ENCODE results near the gene RECQL5. TPM values are rescaled to one million over a fixed set of nuclear protein-coding genes. Genes with fewer than 3 reads are reported as not detected.
"Not testable (repeated sequence)": the region's sequence is repeated elsewhere in the genome, so short reads cannot be mapped to it uniquely, and the experiment has no call there.

RECQL5 gene
- total RNA-seq, 1 donor from 2014 or later: 34.4 TPM

DNA sequence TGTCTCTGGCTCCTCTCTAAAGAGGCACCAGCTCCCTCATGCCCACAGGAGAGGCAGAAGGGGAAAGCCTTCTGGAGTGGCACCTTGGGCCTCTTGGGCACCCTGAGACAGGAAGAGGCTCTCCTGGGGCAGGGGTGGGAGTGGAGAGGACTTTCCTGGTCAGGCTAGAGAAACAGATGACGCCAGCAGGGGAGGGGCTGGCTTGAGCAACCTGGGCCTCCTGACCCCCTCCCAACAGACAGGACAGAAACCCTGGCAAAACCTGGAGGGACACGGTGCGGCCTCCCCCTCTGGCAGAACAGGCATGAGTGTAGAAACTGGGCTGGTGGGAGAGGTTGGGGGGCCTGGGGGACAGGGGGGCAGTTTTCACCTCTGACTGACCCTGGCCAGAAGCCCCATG is 27.6 kb downstream of the RECQL5 start:
- H3K27ac Mint-ChIP-seq: no peak overlapping the region
- H3K36me3 Mint-ChIP-seq (ENCODE audit: low read depth): no peaks in the 10 kb centered on the region
- no peak overlapping the region for H3K4me3 Mint-ChIP-seq

GRCh38 chr17:75638893-75639292 is 28.1 kb downstream of the RECQL5 start:
- intact Hi-C loops (cut with micrococcal nuclease): no loop called here
- Mint-ChIP-seq H3K27ac (no peak overlapping the region), H3K27me3 (no peaks in the 10 kb centered on the region), H3K4me1 (peaks cover 1% of the 10 kb centered on the region), H3K36me3 (ENCODE audit: low read depth) (no peaks in the 10 kb centered on the region), H3K4me3 (no peak overlapping the region), H3K9me3 (no peaks in the 10 kb centered on the region)
- DNase-seq: no peak

More for the DNA sequence above, 27.6 kb downstream of the RECQL5 start:
- Mint-ChIP-seq H3K27me3 (no peaks in the 10 kb centered on the region), H3K9me3 (no peaks in the 10 kb centered on the region), H3K4me1 (no peaks in the 10 kb centered on the region)
- intact Hi-C loops (cut with micrococcal nuclease): no loop called here
- no peak for DNase-seq

GRCh38 chr17:75638039-75638438 is 28.9 kb downstream of the RECQL5 start:
- H3K4me3 Mint-ChIP-seq; DNase-seq; H3K9me3 Mint-ChIP-seq; H3K4me1 Mint-ChIP-seq; H3K27me3 Mint-ChIP-seq; intact Hi-C loops (cut with micrococcal nuclease); H3K27ac Mint-ChIP-seq; H3K36me3 Mint-ChIP-seq (ENCODE audit: low read depth): not testable (repeated sequence)

DNA sequence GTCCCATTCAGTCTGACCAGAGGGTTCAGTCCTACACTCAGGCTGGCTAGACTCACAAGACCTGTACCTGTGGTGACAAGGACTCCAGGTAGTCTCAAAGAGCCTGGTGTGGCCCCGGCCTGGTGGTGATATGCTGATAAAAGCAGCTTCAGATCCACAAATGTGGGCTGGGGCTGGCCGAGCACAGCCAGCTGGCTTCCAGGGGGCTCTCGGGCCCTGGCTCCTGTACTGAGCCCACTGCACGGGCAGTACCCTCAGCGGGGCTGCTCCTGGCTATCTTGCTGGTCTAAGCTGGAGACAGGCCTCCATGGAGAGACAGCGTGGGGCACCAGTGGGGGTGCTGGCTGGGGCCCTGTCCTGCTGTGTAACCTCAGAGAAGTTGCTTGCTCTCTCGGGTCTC is 29.4 kb downstream of the RECQL5 start:
- Mint-ChIP-seq H3K9me3 (no peaks in the 10 kb centered on the region), H3K4me1 (peaks cover 2% of the 10 kb centered on the region), H3K4me3 (no peak overlapping the region), H3K27ac (no peak overlapping the region), H3K36me3 (ENCODE audit: low read depth) (no peaks in the 10 kb centered on the region), H3K27me3 (no peaks in the 10 kb centered on the region)
- no peak for DNase-seq
- intact Hi-C loops (cut with micrococcal nuclease): no loop called here

- no peak for DNase-seq
- H3K4me3 Mint-ChIP-seq: no peak overlapping the region
- H3K4me1 Mint-ChIP-seq: peaks cover 2% of the 10 kb centered on the region
- no peaks in the 10 kb centered on the region for H3K9me3 Mint-ChIP-seq
- H3K27ac Mint-ChIP-seq: no peak overlapping the region
- H3K27me3 Mint-ChIP-seq: no peaks in the 10 kb centered on the region
- intact Hi-C loops (cut with micrococcal nuclease): no loop called here
- no peaks in the 10 kb centered on the region for H3K36me3 Mint-ChIP-seq (ENCODE audit: low read depth)
Observed at GRCh38 chr17:75637143-75637538, 29.8 kb downstream of the RECQL5 start.

DNA sequence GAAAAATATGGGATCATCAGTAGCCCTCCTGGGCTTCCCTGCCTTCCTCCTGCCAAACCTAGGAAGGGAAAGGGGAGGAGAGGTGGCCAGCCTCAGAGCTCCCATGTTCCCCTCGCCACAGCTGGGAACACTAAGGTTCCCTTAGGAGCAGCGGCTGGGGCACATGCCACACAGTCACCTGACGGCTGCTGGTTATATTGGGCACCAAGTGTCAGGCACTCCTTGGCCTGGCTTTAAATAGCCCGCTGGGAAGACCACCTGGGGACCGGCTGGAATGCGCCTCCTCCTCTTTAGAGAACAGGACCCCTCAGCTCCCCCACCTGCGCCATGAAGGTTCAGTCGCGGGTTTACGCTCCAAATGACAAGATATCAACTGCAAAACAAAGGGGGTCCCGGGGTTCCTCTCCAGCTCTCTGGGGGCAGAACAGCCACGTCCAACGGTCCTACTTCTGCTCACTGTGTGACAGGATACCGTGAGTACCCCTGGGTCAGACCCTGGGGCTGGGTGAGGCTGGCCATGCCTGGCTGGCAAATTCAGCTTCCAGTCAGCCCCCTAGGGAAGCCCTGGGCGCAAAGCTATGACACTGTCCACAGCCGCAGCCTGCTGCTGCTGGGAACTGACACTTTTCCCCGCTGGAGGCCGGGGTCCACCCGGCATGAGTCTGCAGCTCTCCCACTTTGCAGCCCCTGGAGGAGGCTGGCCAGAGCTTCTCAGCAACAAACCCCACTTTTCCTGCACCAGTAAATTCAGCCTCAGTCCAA is 30.4 kb downstream of the RECQL5 start:
- H3K36me3 Mint-ChIP-seq (ENCODE audit: low read depth): no peaks in the 10 kb centered on the region
- no peaks in the 10 kb centered on the region for H3K9me3 Mint-ChIP-seq

DNA sequence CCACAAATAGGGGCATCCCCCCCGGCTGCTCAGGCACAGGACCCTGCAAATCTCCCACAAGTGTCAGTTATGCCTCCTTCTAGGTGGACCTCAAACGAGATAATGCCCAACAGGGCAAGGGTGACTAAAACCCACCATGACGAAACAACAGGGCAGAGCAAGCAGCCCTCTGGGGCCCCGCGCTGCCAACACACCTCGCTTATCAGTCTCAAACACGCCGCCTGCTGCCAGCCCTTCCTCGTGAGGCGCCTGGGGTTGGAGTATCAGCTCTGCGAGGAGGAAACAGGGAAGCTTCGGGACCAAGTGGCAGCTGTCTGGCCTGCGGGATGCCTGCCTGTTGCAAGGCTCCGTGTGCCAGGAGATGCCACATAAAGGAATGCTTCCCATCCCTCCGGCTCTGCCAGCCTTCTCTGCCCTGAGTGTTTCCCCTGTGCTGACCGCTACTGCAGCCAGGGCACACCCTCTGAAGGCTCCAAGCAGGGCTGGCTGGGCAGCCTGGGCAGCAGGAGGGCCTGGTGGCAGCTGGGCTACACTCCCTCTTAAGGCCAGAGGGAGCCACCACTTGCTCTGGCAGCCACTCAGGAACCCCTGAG is 31.2 kb downstream of the RECQL5 start:
- Mint-ChIP-seq H3K27me3 (no peaks in the 10 kb centered on the region), H3K9me3 (no peaks in the 10 kb centered on the region), H3K27ac (no peak overlapping the region), H3K4me3 (no peak overlapping the region), H3K4me1 (peaks cover 2% of the 10 kb centered on the region), H3K36me3 (ENCODE audit: low read depth) (no peaks in the 10 kb centered on the region)
- intact Hi-C loops (cut with micrococcal nuclease): no loop called here
- DNase-seq: no peak

More for the DNA sequence above, 30.4 kb downstream of the RECQL5 start:
- intact Hi-C loops (cut with micrococcal nuclease): no loop called here
- DNase-seq: no peak
- H3K4me1 Mint-ChIP-seq: peaks cover 2% of the 10 kb centered on the region
- H3K4me3 Mint-ChIP-seq: no peak overlapping the region
- H3K27me3 Mint-ChIP-seq: no peaks in the 10 kb centered on the region
- H3K27ac Mint-ChIP-seq: no peak overlapping the region

DNA sequence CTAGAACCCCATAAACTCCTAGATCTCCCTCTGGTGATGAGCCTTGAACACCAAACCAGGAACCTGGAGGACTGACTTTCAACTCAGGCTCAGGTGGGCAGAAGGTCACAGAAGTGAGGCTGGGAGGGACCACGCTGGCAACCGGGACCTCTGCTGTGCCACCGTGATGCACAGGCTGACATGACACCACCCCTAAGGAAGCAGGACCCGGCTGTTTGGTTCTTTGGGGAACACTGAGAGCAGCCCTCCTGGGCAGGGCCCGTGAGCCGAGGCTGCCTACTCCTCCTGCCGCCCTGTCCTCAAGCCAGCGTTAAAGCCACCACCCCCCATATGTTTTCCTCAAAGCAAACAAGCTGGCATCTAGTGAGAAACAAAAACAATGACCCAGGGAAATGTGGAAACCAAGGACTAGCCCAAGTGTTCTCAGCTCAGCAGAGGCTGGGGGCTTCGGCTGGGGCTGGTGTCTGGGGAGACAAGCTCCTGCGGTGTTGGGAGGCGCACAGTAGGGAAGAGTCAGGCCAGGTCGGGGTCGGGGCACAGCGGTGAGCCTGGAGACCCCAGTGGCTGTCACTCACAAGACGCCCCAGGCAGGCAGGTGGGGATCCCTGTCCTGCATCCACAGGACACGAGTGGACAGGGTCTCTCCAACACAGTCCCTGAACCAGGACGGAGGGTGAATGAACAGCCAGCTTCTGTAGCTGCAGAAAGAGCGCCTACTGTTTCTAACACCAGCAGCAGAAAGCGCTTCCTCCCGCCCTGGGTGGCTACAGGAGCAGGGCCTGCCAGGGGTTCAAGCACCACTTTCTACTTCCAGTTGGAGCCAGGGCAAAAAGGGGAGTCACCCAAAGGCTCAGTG is 32.0 kb downstream of the RECQL5 start:
- H3K27me3 Mint-ChIP-seq: no peaks in the 10 kb centered on the region
- H3K36me3 Mint-ChIP-seq (ENCODE audit: low read depth): no peaks in the 10 kb centered on the region
- H3K4me3 Mint-ChIP-seq: no peak overlapping the region
- intact Hi-C loops (cut with micrococcal nuclease): no loop called here
- peaks cover 2% of the 10 kb centered on the region for H3K4me1 Mint-ChIP-seq
- DNase-seq: no peak
- H3K27ac Mint-ChIP-seq: no peak overlapping the region
- no peaks in the 10 kb centered on the region for H3K9me3 Mint-ChIP-seq

- no peak for DNase-seq
- Mint-ChIP-seq H3K9me3 (no peaks in the 10 kb centered on the region), H3K27ac (no peak overlapping the region), H3K4me3 (no peak overlapping the region), H3K36me3 (ENCODE audit: low read depth) (no peaks in the 10 kb centered on the region), H3K4me1 (peaks cover 2% of the 10 kb centered on the region), H3K27me3 (no peaks in the 10 kb centered on the region)
- intact Hi-C loops (cut with micrococcal nuclease): no loop called here
Observed at GRCh38 chr17:75634376-75634740, 32.6 kb downstream of the RECQL5 start.

- Mint-ChIP-seq H3K27ac (no peak overlapping the region), H3K27me3 (no peaks in the 10 kb centered on the region), H3K4me3 (no peak overlapping the region), H3K36me3 (ENCODE audit: low read depth) (no peaks in the 10 kb centered on the region), H3K4me1 (peaks cover 2% of the 10 kb centered on the region), H3K9me3 (no peaks in the 10 kb centered on the region)
- DNase-seq: peak; percentile 87
- intact Hi-C loops (cut with micrococcal nuclease): loop anchor here (1.0 kb wide), 1 partner anchor 117 kb away; no protein-coding TSS in a partner anchor
Observed at GRCh38 chr17:75633486-75634375, 33.2 kb downstream of the RECQL5 start.

GRCh38 chr17:75632863-75633485 is 34.0 kb downstream of the RECQL5 start, which contains the start of gene SMIM5:
TSS of gene SMIM5 (plus strand) at chr17:75633434. CDS start at chr17:75640202, 6,768 bp downstream.
- H3K4me3 Mint-ChIP-seq: no peak within 1 kb of the TSS
- no peak within 1 kb of the TSS for H3K27ac Mint-ChIP-seq
- no peaks in the 10 kb centered on the region for H3K27me3 Mint-ChIP-seq
- peaks cover 2% of the 10 kb centered on the region for H3K4me1 Mint-ChIP-seq
- no peaks in the 10 kb centered on the region for H3K9me3 Mint-ChIP-seq
- H3K36me3 Mint-ChIP-seq (ENCODE audit: low read depth): no peaks in the 10 kb centered on the region
- DNase-seq: peak; percentile 95
- intact Hi-C loops (cut with micrococcal nuclease): loop anchor here (1.0 kb wide), 1 partner anchor 117 kb away; no protein-coding TSS in a partner anchor

DNA sequence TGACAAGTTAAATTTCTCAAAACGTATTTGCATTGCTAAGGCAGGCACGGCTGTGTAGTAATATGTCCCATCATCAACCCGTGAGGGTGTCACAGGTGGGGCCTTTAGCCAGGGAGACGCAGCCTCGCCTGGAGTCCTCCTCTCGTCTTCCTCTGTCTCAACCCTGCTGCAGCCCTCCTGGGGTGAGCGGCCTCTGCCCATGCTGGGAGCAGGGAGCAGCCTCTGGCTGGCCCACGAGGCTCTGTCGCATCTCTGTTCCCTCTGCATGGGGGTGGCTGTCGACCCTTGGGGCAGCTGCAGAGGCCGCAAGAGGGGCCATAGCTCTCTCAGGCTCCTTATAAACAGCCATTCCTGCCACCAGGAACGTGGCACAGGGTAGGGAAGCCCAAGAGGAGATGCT is 34.5 kb downstream of the RECQL5 start:
- Mint-ChIP-seq H3K4me3 (no peak overlapping the region), H3K9me3 (no peaks in the 10 kb centered on the region), H3K27ac (no peak overlapping the region), H3K27me3 (no peaks in the 10 kb centered on the region), H3K4me1 (peaks cover 2% of the 10 kb centered on the region), H3K36me3 (ENCODE audit: low read depth) (no peaks in the 10 kb centered on the region)
- no peak for DNase-seq
- intact Hi-C loops (cut with micrococcal nuclease): no loop called here

- H3K9me3 Mint-ChIP-seq: no peaks in the 10 kb centered on the region
- H3K4me3 Mint-ChIP-seq: no peak overlapping the region
- DNase-seq: no peak
- no peaks in the 10 kb centered on the region for H3K27me3 Mint-ChIP-seq
- H3K36me3 Mint-ChIP-seq (ENCODE audit: low read depth): no peaks in the 10 kb centered on the region
- intact Hi-C loops (cut with micrococcal nuclease): no loop called here
- H3K27ac Mint-ChIP-seq: no peak overlapping the region
- H3K4me1 Mint-ChIP-seq: peaks cover 2% of the 10 kb centered on the region
Observed at GRCh38 chr17:75631353-75631752, 35.6 kb downstream of the RECQL5 start.
